ENCODE results near the gene MLPH.

Gene MLPH

GRCh38 chr2:237492137-237492890, 5.3 kb downstream of the MLPH start:
- ChIA-PET CTCF (interaction anchor here (1.3 kb wide), 1 partner anchor 17 kb away, joined by 7 read pairs; no protein-coding TSS in a partner anchor), POLR2A (ENCODE audit: low non-redundant PET) (no interaction called here)

GRCh38 chr2:237494066-237494465, 7.0 kb downstream of the MLPH start:
- no peak overlapping the region for H3K27ac ChIP-seq
- TF ChIP-seq, protein P1, sequence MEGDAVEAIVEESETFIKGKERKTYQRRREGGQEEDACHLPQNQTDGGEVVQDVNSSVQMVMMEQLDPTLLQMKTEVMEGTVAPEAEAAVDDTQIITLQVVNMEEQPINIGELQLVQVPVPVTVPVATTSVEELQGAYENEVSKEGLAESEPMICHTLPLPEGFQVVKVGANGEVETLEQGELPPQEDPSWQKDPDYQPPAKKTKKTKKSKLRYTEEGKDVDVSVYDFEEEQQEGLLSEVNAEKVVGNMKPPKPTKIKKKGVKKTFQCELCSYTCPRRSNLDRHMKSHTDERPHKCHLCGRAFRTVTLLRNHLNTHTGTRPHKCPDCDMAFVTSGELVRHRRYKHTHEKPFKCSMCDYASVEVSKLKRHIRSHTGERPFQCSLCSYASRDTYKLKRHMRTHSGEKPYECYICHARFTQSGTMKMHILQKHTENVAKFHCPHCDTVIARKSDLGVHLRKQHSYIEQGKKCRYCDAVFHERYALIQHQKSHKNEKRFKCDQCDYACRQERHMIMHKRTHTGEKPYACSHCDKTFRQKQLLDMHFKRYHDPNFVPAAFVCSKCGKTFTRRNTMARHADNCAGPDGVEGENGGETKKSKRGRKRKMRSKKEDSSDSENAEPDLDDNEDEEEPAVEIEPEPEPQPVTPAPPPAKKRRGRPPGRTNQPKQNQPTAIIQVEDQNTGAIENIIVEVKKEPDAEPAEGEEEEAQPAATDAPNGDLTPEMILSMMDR (conservative IDR thresholded peaks at IDR 0.05; ENCODE audit: low read depth) = no peak
- DNase-seq (ENCODE audit: low spot score) = no peak
- ChIA-PET POLR2A (ENCODE audit: low non-redundant PET) (no interaction called here), CTCF (interaction anchor here (1.2 kb wide), 1 partner anchor 19 kb away, joined by 3 read pairs; no protein-coding TSS in a partner anchor)

More at GRCh38 chr2:237492137-237492890, 5.3 kb downstream of the MLPH start:
- no peak overlapping the region for H3K27ac ChIP-seq
- DNase-seq (ENCODE audit: low spot score) = no peak
- TF ChIP-seq, protein P1 (conservative IDR thresholded peaks at IDR 0.05; ENCODE audit: low read depth) = no peak

DNA sequence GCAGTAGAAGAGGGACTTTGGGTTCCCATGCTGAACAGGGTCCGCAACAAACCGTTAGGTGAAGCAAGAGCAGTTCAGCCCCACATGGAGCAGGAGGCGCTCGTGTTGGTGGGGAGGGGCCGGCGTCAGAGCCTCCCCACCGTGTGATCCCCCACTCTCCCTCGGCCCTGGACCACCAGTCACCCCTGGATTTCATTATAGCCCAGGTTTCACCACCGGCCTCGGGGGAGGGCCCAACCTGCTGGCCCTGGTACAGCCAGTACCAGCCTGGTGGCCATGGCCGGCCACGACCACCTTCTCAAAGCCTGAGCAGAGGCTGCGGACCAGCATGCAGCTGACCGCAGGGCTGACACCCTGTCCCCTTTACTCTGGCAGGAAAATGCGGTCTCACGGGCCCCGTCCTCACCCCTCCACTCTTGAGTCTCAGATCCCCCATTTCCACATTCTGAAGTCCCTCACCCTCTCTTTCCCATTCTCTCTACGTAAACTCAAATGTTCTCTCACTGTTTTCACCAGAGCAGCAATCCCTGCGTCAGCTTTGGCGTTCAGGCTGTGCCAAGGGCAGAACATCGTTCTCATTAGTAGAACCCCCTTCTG, 8.6 kb downstream of the MLPH start:
- no peak for DNase-seq (ENCODE audit: low spot score)
- ChIA-PET POLR2A (ENCODE audit: low non-redundant PET) (no interaction called here), CTCF (no interaction called here)
- TF ChIP-seq, protein P1 (conservative IDR thresholded peaks at IDR 0.05; ENCODE audit: low read depth) = no peak
- no peak overlapping the region for H3K27ac ChIP-seq

DNA sequence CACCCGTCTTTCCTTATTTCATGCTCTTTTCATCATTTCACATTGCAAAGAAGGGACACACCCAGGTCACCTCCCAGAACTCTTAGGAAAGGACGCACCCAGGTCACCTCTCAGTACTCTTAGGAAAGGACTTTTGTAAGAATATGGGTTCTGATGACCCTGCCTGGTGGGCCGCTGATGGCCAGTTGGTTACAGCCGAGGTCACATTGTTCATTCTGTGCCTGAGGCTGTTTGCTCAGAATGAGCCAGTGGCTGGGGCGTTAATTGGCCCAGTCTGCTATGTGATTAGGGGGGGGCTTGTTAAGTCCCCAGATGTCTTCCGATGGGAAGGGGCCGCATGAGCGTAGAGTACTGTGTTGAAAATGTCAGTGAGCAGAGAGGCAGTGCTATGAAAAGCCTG, 9.4 kb downstream of the MLPH start:
- CTCF ChIA-PET = no interaction called here
- POLR2A ChIA-PET (ENCODE audit: low non-redundant PET) = no interaction called here
- TF ChIP-seq, protein P1 (conservative IDR thresholded peaks at IDR 0.05; ENCODE audit: low read depth) = no peak
- DNase-seq (ENCODE audit: low spot score) = no peak
- H3K27ac ChIP-seq = no peak overlapping the region

GRCh38 chr2:237497009-237497837, 10.2 kb downstream of the MLPH start:
- CTCF ChIA-PET = no interaction called here
- POLR2A ChIA-PET (ENCODE audit: low non-redundant PET) = no interaction called here
- no peak overlapping the region for H3K27ac ChIP-seq
- TF ChIP-seq, protein P1 (conservative IDR thresholded peaks at IDR 0.05; ENCODE audit: low read depth) = no peak
- DNase-seq (ENCODE audit: low spot score) = no peak

DNA sequence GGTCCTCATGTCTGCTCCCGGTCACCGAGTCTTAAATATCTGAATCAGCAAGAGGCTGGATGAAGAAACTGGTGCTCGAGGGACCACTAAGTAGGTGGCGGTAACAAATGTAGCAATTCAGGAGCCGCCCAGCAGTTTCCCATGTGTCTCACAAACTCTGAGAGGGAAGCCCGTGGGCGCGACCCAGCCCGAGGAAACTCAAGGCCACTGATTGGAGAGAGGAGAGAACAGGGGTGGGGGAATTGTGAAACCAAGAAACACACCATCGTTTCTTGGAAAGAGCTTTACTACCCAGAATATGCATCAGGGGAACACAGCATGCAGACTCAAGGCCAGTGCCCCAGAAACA, 10.8 kb downstream of the MLPH start:
- H3K27ac ChIP-seq = no peak overlapping the region
- ChIA-PET POLR2A (ENCODE audit: low non-redundant PET) (no interaction called here), CTCF (no interaction called here)
- no peak for DNase-seq (ENCODE audit: low spot score)
- TF ChIP-seq, protein P1 (conservative IDR thresholded peaks at IDR 0.05; ENCODE audit: low read depth) = no peak

All from RWPE1 (cell line).